Endodermal cell (in vitro differentiated cells): ENCODE data around the gene SPEM1. TPM values are rescaled to one million over a fixed set of nuclear protein-coding genes. Genes with fewer than 3 reads are reported as not detected.
A peak's percentile ranks its signal among the peaks of the same experiment; 100 is the strongest.

Experiments
- DNase-seq: peaks from one replicate; pipeline ENCODE4 v3.0.0-alpha.2; 2017
- H3K27ac ChIP-seq: 2 replicates; pipeline ENCODE4 v1.5.1; 2013; ENCODE audit warnings: mild to moderate bottlenecking, low read depth, low read length, moderate library complexity
- H3K27me3 ChIP-seq: 2 replicates; pipeline ENCODE4 v1.6.1; 2013; ENCODE audit warnings: mild to moderate bottlenecking, low read length, moderate library complexity; ENCODE audit not compliant: insufficient read depth, control insufficient read depth, poor library complexity, severe bottlenecking
- H3K36me3 ChIP-seq: 2 replicates; pipeline ENCODE4 v1.7.0; 2013; ENCODE audit warnings: mild to moderate bottlenecking, low read length, moderate library complexity; ENCODE audit not compliant: control insufficient read depth, insufficient read depth
- H3K4me1 ChIP-seq: one replicate; pipeline ENCODE4 v1.7.0; 2013; ENCODE audit warnings: low read length; ENCODE audit not compliant: control insufficient read depth, insufficient read depth
- H3K4me3 ChIP-seq: 2 replicates; pipeline ENCODE4 v1.5.1; 2013; ENCODE audit warnings: mild to moderate bottlenecking, low read length, moderate library complexity
- H3K9ac ChIP-seq: 2 replicates; pipeline ENCODE4 v1.6.1; 2013; ENCODE audit warnings: mild to moderate bottlenecking, low read length, moderate library complexity; ENCODE audit not compliant: poor library complexity, severe bottlenecking; ENCODE audit errors: extremely low read depth
- H3K9me3 ChIP-seq: 2 replicates; pipeline ENCODE4 v1.6.1; 2013; ENCODE audit warnings: mild to moderate bottlenecking, low read length, moderate library complexity; ENCODE audit not compliant: control insufficient read depth
- H3K27ac Mint-ChIP-seq: 2 replicates; pipeline ENCODE4 v1.8.0; 2020; ENCODE audit warnings: mixed read lengths
- H3K27me3 Mint-ChIP-seq: 2 replicates; pipeline ENCODE4 v1.8.0; 2021; ENCODE audit warnings: mild to moderate bottlenecking, mixed read lengths; ENCODE audit not compliant: insufficient read depth
- H3K36me3 Mint-ChIP-seq: 2 replicates; pipeline ENCODE4 v1.8.0; 2020; ENCODE audit warnings: low read depth, mixed read lengths
- H3K4me1 Mint-ChIP-seq: 2 replicates; pipeline ENCODE4 v1.8.0; 2020; ENCODE audit warnings: mixed read lengths
- H3K4me3 Mint-ChIP-seq: 2 replicates; pipeline ENCODE4 v1.8.0; 2020; ENCODE audit warnings: mild to moderate bottlenecking, moderate library complexity, mixed read lengths
- H3K9me3 Mint-ChIP-seq: 2 replicates; pipeline ENCODE4 v1.8.0; 2020; ENCODE audit warnings: mild to moderate bottlenecking, mixed read lengths
- WGBS, 2 experiments: methylation state at CpG; one replicate each; pipeline versions ENCODE4 v1.1.5 to v1.1.7; 2013; ENCODE audit warnings: missing lambda C conversion rate in 2 of 2, mixed read lengths in 1 of 2; ENCODE audit not compliant: insufficient coverage in 1 of 2, insufficient read length in 1 of 2; 5-methylcytosine and 5-hydroxymethylcytosine counted together
- total RNA-seq, 2 donors: library from RNA; stranded (reverse); fragmentation: NEBNext Ultra II Directional in 1 of 2; extraction: Animal tissue kit (Norgen Biotek cat#: 25700) in 1 of 2; gene quantifications; 2 replicates in 1 of 2; 3 replicates in 1 of 2; pipeline ENCODE4 v1.2.1, GENCODE V29; 2021
- TF ChIP-seq, protein P1 (sequence below): fragments of 200-600 bp; sonication (generic); conservative IDR thresholded peaks from 2 replicates; pipeline ENCODE4 v1.5.0; 2021; ENCODE audit warnings: antibody characterized with exemption, mild to moderate bottlenecking

Gene SPEM1
- total RNA-seq, 2 donors from 2014 or later = 0.46 to 0.49 TPM

DNA sequence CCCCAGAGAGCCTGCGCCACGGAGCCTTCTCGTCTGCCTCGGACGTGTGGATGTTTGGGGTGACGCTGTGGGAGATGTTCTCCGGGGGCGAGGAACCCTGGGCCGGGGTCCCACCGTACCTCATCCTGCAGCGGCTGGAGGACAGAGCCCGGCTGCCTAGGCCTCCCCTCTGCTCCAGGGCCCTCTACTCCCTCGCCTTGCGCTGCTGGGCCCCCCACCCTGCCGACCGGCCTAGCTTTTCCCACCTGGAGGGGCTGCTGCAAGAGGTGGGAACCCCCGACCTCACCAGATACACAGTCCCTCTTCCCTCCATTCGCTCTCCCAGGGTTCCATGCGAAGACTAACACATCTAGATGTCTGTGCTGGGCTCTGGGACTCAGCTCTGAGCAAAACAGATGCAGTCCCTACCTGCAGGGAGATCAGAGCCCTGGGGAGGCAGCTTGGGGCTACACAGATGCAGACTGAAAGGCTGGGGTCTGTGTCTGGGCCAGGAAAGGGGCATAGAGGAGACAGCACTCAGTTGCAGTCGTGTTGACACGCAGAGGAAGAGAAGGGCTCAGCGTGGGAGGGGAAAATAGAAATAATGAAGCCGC is 35.5 kb upstream of the SPEM1 start:
- no peak overlapping the region for H3K9ac ChIP-seq
- Mint-ChIP-seq H3K36me3 (peaks cover 28% of the 10 kb centered on the region), H3K27ac (no peak overlapping the region), H3K27me3 (peaks cover 39% of the 10 kb centered on the region), H3K4me1 (peaks cover 9% of the 10 kb centered on the region), H3K4me3 (peak overlapping the region; percentile 41), H3K9me3 (no peaks in the 10 kb centered on the region)
- WGBS, 2 experiments = 76 to 90% methylated on average over 10 to 23 of the region's 23 CpGs
- no peak overlapping the region for H3K27ac ChIP-seq
- peak; percentile 62 for DNase-seq
- H3K4me3 ChIP-seq = no peak overlapping the region
- TF ChIP-seq, protein P1, sequence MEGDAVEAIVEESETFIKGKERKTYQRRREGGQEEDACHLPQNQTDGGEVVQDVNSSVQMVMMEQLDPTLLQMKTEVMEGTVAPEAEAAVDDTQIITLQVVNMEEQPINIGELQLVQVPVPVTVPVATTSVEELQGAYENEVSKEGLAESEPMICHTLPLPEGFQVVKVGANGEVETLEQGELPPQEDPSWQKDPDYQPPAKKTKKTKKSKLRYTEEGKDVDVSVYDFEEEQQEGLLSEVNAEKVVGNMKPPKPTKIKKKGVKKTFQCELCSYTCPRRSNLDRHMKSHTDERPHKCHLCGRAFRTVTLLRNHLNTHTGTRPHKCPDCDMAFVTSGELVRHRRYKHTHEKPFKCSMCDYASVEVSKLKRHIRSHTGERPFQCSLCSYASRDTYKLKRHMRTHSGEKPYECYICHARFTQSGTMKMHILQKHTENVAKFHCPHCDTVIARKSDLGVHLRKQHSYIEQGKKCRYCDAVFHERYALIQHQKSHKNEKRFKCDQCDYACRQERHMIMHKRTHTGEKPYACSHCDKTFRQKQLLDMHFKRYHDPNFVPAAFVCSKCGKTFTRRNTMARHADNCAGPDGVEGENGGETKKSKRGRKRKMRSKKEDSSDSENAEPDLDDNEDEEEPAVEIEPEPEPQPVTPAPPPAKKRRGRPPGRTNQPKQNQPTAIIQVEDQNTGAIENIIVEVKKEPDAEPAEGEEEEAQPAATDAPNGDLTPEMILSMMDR = no peak
- peaks cover 6% of the 10 kb centered on the region for H3K36me3 ChIP-seq
- H3K4me1 ChIP-seq = peaks cover 4% of the 10 kb centered on the region
- H3K9me3 ChIP-seq = peaks cover 3% of the 10 kb centered on the region
- peaks cover 38% of the 10 kb centered on the region for H3K27me3 ChIP-seq

DNA sequence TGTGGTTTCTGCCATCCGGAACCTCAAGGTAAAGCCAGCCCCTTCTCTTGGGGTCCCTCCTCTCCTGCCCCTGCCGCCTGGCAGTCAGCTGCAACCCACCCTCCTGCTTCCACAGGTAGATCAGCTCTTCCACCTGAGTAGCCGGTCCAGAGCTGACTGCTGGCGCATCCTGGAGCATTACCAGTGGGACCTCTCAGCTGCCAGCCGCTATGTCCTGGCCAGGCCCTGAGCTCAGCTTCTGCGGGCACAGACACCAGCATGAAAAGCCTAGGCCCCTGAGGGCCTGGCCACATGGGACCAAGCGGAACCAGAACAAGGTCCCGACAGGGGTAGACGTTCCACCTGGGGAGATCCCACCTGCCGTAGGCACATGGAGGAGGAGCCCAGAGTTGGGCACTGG is 31.3 kb upstream of the SPEM1 start:
- WGBS, 2 experiments = 96 to 97% methylated on average over 6 to 10 of the region's 10 CpGs
- H3K27me3 ChIP-seq = no peaks in the 10 kb centered on the region
- peaks cover 3% of the 10 kb centered on the region for H3K4me1 ChIP-seq
- Mint-ChIP-seq H3K4me1 (no peaks in the 10 kb centered on the region), H3K36me3 (peaks cover 34% of the 10 kb centered on the region), H3K27me3 (peaks cover 6% of the 10 kb centered on the region), H3K27ac (no peak overlapping the region), H3K9me3 (no peaks in the 10 kb centered on the region), H3K4me3 (no peak overlapping the region)
- peak; percentile 44 for DNase-seq
- H3K9ac ChIP-seq = no peak overlapping the region
- H3K36me3 ChIP-seq = peaks cover 27% of the 10 kb centered on the region
- H3K4me3 ChIP-seq = no peak overlapping the region
- H3K27ac ChIP-seq = no peak overlapping the region
- no peaks in the 10 kb centered on the region for H3K9me3 ChIP-seq
- TF ChIP-seq, protein P1 = no peak

DNA sequence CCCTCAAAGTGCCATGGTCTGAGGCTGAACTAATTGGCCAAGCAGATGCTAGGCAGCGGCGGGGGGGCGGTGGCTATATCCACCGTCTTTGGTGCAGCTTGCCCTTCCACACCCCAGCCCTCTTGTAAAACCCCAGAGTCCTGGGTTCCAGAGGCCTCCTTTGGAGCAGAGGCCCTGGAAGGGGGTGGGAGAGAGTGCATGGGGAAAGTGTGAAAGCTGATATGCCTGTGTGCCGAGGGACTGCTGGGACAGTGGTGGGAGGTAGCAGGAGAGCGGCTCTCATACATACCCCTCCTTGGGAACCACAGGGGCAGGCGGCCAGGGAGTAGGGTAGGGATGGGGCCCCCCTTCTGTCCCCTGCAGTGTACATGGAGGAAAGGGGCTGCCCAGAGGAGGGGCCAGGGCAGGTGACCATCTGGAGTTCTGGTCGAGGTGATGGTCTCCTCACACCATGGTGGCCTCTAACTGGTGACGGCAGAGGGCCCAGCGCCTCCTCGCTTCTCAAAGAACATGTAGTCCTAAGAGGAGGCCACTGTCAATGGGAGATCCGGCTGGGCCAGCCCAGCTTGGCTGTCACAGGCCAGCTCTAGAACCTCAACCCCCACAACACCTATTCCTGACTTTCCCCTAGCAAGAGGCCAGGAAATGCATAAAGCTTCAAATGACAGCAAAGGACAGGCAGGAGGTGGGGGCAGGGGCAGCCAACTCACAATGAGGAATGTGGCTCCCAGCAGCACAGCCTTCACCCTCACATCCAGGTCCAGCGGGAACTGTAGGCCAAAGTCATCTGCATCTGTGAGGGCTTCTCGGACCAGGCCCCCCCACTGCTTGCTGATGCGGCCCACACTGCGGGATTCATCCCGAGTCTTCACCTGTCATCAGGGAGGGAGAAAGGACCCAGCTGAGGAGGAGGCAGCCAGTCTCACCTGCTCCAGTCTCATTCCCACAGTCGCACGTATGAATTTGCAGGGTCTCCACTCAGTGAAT is 29.9 kb upstream of the SPEM1 start:
- Histone ChIP-seq H3K4me1 (peaks cover 3% of the 10 kb centered on the region), H3K4me3 (no peak overlapping the region), H3K27me3 (no peaks in the 10 kb centered on the region), H3K27ac (no peak overlapping the region), H3K9me3 (no peaks in the 10 kb centered on the region), H3K36me3 (peaks cover 27% of the 10 kb centered on the region), H3K9ac (no peak overlapping the region)
- DNase-seq = peak; percentile 58
- no peak overlapping the region for H3K4me3 Mint-ChIP-seq
- TF ChIP-seq, protein P1 = no peak
- peaks cover 5% of the 10 kb centered on the region for H3K27me3 Mint-ChIP-seq
- WGBS, 2 experiments = 86% methylated on average over 13 to 19 of the region's 19 CpGs
- H3K4me1 Mint-ChIP-seq = peaks cover 4% of the 10 kb centered on the region
- no peak overlapping the region for H3K27ac Mint-ChIP-seq
- H3K9me3 Mint-ChIP-seq = no peaks in the 10 kb centered on the region
- peaks cover 32% of the 10 kb centered on the region for H3K36me3 Mint-ChIP-seq
